ENCODE results near the gene KIAA0319L.

GRCh38 chr1:35449334-35450008, 107.7 kb downstream of the KIAA0319L start:
- no peak for TF ChIP-seq CTCF (conservative IDR thresholded peaks at IDR 0.05; ENCODE audit: low read length)
- no peak for TF ChIP-seq EZH2phosphoT487 (IDR thresholded peaks at IDR 0.05; ENCODE audit: borderline replicate concordance, low read depth, low read length)

Measured in OCI-LY7 (cell line).